Testis (tissue), 3 donors: ENCODE data around the gene RGS12. TPM values are rescaled to one million over a fixed set of nuclear protein-coding genes. Genes with fewer than 3 reads are reported as not detected.
"Not testable (repeated sequence)": the region's sequence is repeated elsewhere in the genome, so short reads cannot be mapped to it uniquely, and the experiment has no call there.

Source experiments
- DNase-seq: peaks from one replicate; pipeline ENCODE4 v3.0.0-alpha.2; 2019
- H3K27ac ChIP-seq, 2 donors: fragments of 200-600 bp; sonication (generic); one replicate each; pipeline ENCODE4 v1.5.1; 2019
- H3K27me3 ChIP-seq: fragments of 200-600 bp; sonication (generic); one replicate; pipeline ENCODE4 v1.5.1; 2019
- H3K36me3 ChIP-seq: fragments of 200-600 bp; sonication (generic); one replicate; pipeline ENCODE4 v1.5.1; 2017; ENCODE audit warnings: low read depth; ENCODE audit errors: missing control alignments
- H3K4me1 ChIP-seq: fragments of 200-600 bp; sonication (generic); one replicate; pipeline ENCODE4 v1.5.1; 2019
- H3K4me3 ChIP-seq, 2 donors: fragments of 200-600 bp; sonication (generic); one replicate each; pipeline ENCODE4 v1.5.1; 2017 to 2019
- H3K9me3 ChIP-seq: fragments of 200-600 bp; sonication (generic); one replicate; pipeline ENCODE4 v1.5.1; 2017
- POLR2A ChIP-seq: fragments of 450-650 bp; IDR thresholded peaks from one replicate; pipeline ENCODE4 v1.6.1; 2017; ENCODE audit warnings: antibody characterized with exemption, mild to moderate bottlenecking, moderate library complexity
- WGBS, 2 donors: methylation state at CpG; one replicate each; pipeline ENCODE4 v1.1.5; 2018; 5-methylcytosine and 5-hydroxymethylcytosine counted together
- intact Hi-C: fragments of 100-400 bp; cut with DNase I; formaldehyde crosslinking; loops from one replicate; pipeline ENCODE4 v1.15.1; 2023; ENCODE audit warnings: low total_unique reads
- polyA plus RNA-seq: library from polyadenylated mRNA; stranded (reverse); fragments of 350-450 nt; fragmentation: Illumina TruSeq; extraction: RNeasy Lipid Tissue Mini Kit (QIAGEN cat#74804); gene quantifications from one replicate; pipeline ENCODE4 v1.2.3, GENCODE V29; 2014; ENCODE audit warnings: low read depth, low replicate concordance; ENCODE audit not compliant: insufficient read depth
- total RNA-seq, 2 donors: library from RNA; depleted of rRNA; stranded (reverse); fragments of >200 nt; gene quantifications; one replicate each; pipeline ENCODE4 v1.2.3, GENCODE V29; 2016
- TF ChIP-seq, protein P1 (sequence below), 3 experiments: fragments of 450-650 bp in 2 of 3; fragments of 200-600 bp in 1 of 3; sonication (generic) in 1 of 3; IDR thresholded peaks; one replicate each; pipeline ENCODE4 v1.5.1; 2016 to 2019; ENCODE audit warnings: antibody characterized with exemption in 3 of 3, mild to moderate bottlenecking in 2 of 3, moderate library complexity in 1 of 3

Gene RGS12
- total and polyA plus RNA-seq, 3 donors from 2014 or later: 25.0 to 68.2 (median 39.0) TPM

DNA sequence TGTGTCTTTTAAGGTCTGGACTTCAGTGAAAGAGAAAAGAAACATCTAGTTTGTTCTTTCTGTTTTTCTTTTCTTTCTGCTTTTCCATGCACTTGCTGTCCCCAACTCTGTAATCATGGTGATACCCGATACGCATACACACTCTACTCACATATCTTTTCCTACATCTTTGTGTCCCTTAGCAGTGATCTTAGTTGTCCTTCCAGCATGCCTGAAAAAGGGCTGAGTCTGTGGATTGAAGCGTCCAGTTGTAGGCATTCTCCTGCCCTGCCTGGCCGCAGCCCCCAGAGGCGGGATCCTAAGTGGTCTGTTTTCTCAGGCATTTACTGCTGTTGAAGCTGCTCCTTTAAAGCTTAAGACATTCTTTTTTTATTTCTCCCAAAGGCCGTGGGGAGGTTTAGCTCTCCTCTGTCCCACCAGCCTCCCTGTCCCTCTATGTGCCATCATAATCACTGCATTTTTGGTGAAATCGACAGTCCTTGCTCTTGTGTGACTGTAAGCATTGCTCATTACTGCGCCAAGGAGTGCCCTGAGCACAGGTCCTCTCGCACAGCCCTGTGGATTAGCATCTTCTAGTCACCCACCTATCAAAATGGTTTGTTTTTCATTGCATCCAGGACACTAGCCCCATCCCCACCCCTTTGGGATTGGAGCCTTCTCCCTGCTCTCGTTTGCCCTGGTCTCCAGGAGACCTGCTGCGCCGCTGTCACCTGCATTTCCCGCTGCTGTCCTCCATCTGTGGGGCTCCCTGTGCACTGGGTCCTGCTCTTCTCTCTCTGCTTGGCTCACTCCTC lies 4.4 kb downstream of the RGS12 start:
- DNase-seq: peak; percentile 6
- no peak for TF ChIP-seq POLR2A
- TF ChIP-seq, protein P1, sequence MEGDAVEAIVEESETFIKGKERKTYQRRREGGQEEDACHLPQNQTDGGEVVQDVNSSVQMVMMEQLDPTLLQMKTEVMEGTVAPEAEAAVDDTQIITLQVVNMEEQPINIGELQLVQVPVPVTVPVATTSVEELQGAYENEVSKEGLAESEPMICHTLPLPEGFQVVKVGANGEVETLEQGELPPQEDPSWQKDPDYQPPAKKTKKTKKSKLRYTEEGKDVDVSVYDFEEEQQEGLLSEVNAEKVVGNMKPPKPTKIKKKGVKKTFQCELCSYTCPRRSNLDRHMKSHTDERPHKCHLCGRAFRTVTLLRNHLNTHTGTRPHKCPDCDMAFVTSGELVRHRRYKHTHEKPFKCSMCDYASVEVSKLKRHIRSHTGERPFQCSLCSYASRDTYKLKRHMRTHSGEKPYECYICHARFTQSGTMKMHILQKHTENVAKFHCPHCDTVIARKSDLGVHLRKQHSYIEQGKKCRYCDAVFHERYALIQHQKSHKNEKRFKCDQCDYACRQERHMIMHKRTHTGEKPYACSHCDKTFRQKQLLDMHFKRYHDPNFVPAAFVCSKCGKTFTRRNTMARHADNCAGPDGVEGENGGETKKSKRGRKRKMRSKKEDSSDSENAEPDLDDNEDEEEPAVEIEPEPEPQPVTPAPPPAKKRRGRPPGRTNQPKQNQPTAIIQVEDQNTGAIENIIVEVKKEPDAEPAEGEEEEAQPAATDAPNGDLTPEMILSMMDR (IDR thresholded peaks at IDR 0.05): no peak
- WGBS, 2 donors: 93 to 96% methylated on average over 13 of the region's 13 CpGs
- Histone ChIP-seq H3K36me3 (no peaks in the 10 kb centered on the region), H3K27me3 (no peaks in the 10 kb centered on the region), H3K27ac (no peak overlapping the region), H3K4me3 (no peak overlapping the region), H3K9me3 (no peaks in the 10 kb centered on the region), H3K4me1 (peaks cover 23% of the 10 kb centered on the region)
- intact Hi-C loops: no loop called here

DNA sequence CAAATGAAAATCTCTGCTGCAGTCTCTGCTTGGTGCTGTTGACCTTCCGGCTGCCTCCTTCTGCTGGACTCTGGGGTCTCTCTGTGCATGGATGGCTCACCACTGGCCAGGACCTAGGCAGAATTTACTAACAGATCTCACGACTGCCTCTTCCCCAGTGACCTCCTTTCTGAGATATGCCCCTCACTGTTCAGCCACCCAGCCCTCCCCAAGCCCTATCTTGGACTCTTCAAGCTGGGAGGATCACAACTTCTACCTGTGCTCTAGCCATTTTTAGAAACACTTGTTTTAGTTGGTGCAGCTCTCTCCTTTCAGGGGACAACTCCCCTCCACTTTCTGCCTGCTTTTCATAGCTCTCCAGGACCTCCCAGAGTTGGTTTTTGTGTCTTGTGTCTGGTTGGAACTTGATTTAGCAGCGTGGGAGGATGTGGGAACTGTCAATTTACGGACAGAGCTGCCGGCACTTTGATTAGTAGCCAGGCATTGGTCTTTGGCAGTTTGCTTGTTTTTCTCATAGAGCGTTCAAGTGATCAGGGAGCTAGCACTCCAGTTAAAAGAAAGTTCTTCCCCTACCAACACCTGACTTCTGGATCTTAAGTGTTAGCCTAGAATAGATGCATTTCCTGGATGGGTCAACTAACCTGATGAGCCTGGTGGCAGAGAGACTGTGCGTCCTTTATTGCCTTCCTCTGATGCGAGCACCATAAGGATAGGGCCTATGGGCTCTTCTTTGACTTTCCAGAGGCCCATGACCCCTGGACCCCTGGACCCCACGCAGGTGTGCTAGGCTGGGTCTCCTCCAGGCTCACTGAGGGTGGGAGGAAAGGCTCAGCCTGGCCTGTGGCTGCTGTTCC lies 6.5 kb downstream of the RGS12 start:
- Histone ChIP-seq H3K27ac (no peak overlapping the region), H3K9me3 (no peaks in the 10 kb centered on the region), H3K27me3 (no peaks in the 10 kb centered on the region), H3K36me3 (no peaks in the 10 kb centered on the region), H3K4me1 (peaks cover 15% of the 10 kb centered on the region), H3K4me3 (no peak overlapping the region)
- intact Hi-C loops: no loop called here
- TF ChIP-seq, protein P1 (IDR thresholded peaks at IDR 0.05): no peak
- TF ChIP-seq POLR2A: no peak
- peak; percentile 37 for DNase-seq
- 63 to 68% methylated on average over 9 of the region's 9 CpGs for WGBS, 2 donors

DNA sequence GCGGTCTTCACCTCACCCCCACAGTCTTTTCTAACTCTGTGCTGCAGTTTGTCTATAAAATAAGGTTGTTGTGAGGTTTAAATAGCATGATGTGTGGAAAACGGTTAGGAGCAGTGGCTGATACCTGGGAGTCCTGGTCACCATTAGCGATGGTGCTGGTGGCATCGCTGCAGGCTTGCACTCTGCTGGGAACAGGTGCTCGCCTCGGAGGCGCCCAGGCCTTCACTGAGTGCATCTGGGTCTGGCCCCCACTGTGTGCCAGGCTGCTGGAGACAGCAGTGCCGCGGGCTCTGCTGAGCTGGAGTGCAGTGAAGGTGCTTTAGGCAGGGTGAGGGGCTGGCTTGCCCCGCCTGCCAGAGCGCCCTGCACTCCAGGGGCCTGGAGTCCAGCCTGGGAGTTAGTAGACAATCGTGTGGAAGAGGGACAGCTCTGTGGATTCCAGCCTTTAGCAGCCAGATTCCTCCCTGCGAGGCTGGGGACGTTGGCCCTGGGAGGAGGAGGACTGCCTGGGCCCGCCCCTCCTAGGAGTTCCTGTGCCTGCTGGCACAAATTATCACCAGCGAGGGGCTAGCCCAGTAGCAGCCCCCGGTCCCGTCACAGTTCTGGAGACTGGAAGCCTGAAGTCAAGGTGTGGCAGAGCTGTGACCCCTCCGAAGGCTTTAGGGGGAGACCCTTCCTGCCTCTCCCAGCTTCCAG lies 7.3 kb downstream of the RGS12 start:
- Histone ChIP-seq H3K4me3 (no peak overlapping the region), H3K9me3 (no peaks in the 10 kb centered on the region), H3K36me3 (no peaks in the 10 kb centered on the region), H3K27ac (no peak overlapping the region), H3K27me3 (no peaks in the 10 kb centered on the region), H3K4me1 (peaks cover 20% of the 10 kb centered on the region)
- WGBS, 2 donors: 87 to 90% methylated on average over 6 to 18 of the region's 19 CpGs
- no peak for DNase-seq
- no peak for TF ChIP-seq POLR2A
- TF ChIP-seq, protein P1 (IDR thresholded peaks at IDR 0.05): no peak
- intact Hi-C loops: no loop called here

DNA sequence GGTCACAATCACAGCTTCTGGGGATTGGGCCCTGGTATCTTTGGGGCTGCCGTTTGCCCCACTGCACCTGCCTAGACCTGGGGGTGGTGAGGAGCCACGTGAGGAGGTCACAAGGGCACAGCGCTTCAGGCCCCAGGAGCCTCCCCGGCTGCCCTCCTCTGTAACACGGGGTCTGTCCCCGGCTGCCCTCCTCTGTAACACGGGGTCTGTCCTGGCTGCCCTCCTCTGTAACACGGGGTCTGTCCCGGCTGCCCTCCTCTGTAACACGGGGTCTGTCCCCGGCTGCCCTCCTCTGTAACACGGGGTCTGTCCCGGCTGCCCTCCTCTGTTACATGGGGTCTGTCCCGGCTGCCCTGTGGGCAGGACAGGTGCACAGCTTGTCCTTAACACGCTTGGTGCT lies 8.1 kb downstream of the RGS12 start:
- DNase-seq, H3K4me3 ChIP-seq, H3K27me3 ChIP-seq, H3K9me3 ChIP-seq, H3K36me3 ChIP-seq, intact Hi-C loops, H3K27ac ChIP-seq: not testable (repeated sequence)
- 91 to 93% methylated on average over 14 to 15 of the region's 15 CpGs for WGBS, 2 donors
- H3K4me1 ChIP-seq: peaks cover 20% of the 10 kb centered on the region
